GM18499 (cell line): ENCODE results near the gene ZNF678.
"Not testable (repeated sequence)": the region's sequence is repeated elsewhere in the genome, so short reads cannot be mapped to it uniquely, and the experiment has no call there.

Experiments
- ATAC-seq: cut with Tn5 transposase; IDR thresholded peaks from one replicate; pipeline ENCODE4 v1.9.1; 2021; ENCODE audit warnings: moderate number of reproducible peaks; ENCODE audit not compliant: insufficient read depth, unreplicated experiment

The ZNF678 gene

DNA sequence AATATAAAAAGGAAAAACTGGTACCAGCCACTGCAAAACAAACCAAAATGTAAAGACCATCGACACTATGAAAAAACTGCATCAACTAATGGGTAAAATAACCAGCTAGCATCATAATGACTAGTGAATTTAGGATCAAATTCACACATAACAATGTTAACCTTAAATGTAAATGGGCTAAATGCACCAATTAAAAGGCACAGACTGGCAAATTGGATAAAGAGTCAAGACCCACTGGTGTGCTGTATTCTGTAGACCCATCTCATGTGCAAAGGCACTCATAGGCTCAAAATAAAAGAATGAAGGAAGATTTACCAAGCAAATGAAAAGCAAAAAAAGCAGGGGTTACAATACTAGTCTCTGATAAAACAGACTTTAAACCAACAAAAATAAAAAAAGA is 138.3 kb downstream of the ZNF678 start:
- ATAC-seq = not testable (repeated sequence)

DNA sequence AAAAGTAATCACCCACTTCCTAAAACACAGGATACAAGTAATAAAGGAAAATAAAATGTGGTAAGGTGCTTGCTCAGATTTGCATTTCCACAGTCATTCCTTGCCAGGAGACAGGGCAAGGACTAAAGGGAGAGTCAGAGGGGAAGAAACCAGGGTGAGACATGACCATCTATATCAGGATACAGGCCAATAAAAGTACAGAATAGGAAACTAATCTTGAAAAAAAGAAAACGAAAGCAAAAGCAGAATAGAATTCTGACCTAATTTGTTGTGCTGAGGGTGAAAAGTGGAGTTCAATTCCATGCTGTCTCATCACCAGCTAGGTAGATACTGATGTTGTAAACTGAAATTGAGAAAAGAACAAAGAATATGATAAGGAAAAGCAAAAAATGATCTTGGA is 144.5 kb downstream of the ZNF678 start:
- no peak for ATAC-seq

DNA sequence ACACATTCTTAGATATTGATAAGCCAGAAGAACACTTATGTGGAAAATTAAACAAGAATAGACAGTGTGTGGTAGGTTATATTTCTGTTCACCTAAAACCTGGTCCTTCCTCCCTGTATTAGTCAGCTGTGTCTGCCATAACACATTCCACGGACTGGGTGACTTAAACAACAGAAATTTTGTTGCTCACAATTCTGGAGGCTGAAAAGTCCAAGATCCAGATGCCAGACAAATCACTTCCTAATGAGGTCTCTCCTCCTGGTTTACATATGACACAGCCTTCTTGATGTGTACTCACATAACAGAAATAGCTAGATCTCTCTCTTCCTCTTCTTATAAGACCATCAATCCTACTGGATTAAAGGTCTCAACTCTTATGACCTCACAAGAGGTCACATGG is 146.1 kb downstream of the ZNF678 start:
- no peak for ATAC-seq

DNA sequence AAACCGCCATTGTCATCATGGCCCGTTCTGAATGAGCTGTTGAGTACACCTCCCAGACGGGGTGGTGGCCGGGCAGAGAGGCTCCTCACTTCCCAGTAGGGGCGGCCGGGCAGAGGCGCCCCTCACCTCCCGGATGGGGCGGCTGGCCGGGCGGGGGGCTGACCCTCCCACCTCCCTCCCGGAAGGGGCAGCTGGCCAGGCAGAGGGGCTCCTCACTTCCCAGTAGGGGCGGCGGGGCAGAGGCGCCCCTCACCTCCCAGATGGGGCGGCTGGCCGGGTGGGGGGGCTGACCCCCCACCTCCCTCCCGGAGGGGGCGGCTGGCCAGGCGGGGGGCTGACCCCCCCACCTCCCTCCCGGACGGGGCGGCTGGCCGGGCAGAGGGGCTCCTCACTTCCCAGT is 147.1 kb downstream of the ZNF678 start:
- not testable (repeated sequence) for ATAC-seq

DNA sequence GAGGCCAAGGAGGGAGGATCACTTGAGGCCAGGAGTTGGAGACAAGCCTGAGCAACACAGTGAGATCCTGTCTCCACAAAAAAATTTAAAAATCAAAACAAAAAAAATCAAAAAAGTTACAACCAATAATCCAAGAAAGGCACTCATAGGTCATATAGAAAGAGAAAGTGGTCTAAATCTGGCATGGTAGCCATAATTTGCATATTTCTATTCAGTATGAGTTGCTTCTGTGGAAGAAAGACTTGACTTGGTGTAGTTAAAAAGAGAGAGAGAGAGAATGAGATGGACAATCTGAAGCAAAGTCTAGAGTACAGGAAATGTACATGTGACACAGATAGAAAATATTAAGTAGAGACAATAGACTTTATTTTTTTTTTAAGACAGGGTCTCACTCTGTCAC is 149.3 kb downstream of the ZNF678 start:
- ATAC-seq = peak; percentile 83

DNA sequence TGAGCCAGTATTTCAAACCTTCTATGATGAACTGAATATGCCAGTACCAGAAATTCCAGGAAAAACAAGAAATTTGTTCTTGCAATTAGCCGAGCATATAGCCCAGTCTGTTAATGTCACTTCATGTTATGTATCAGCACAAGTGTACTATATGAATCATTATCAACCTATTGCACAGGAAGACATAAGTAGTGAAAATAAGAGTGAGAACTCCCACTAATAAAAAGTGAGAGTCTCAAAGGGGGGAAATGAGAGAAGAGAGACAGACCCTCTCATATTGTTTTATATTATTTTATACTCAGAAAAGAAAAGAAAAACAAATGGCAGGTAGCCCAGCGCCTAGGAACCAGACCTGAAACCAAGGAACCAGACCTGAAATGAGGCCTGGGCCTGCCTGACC is 155.6 kb downstream of the ZNF678 start:
- no peak for ATAC-seq

DNA sequence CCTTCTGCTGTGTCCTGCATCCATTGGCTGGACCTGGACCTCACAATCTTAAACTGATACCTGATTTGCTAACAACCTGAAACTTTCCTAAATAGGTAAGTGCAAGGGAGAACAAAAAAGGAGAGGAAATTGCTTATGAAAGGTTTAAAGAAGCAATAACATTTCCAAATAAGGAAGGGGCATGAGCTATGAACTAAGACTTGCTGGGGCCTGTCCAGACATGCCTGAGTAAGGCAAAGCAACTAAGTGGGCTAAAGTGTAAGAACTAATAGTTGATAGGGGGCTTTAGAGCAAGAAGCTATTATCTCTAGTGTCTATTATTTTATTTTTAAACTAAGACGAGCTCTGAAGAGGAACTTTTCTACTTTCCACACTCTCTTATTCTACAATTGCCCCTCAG is 160.1 kb downstream of the ZNF678 start:
- no peak for ATAC-seq

DNA sequence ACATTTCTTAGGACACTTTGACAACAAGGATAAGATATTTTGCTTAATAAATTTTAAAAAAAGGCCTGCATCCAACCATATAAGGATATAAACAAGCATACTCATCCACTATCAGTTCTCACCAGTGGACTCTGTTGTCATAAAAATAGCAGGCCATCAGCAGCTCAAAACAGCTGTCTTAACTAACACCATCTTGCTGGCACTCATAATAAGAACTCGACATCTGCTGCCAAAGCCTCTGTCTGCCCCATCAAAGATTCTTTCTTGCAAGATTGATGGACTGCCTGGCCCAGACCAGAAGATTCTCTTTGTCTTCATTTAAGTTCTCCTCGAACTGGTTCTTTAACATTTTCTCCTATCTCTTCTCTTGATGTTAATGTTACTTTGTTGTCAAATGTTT is 161.7 kb downstream of the ZNF678 start:
- no peak for ATAC-seq

DNA sequence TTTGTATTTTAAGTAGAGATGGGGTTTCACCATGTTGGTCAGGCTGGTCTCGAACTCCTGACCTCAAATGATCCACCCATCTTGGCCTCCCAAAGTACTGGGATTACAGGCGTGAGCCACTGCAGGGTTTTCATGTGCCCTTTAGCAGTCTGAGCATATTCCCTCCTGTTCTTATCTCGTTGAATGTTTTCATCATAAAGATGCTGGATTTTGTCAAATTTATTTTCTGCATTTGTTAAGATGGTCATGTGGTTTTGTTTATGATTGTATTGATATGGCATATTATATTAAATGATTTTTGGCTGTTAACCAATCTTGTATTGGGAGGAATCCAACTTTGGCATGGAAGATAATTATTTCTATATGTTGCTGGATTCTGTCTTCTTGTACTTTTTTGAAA is 163.0 kb downstream of the ZNF678 start:
- ATAC-seq = no peak
